Keratinocyte (primary cell): ENCODE data around the gene MRPS15. TPM values are rescaled to one million over a fixed set of nuclear protein-coding genes. Genes with fewer than 3 reads are reported as not detected.

Experiments used
- DNase-seq: peaks from one replicate; pipeline ENCODE4 v3.0.0-alpha.2; 2011; ENCODE audit warnings: low read depth, missing footprints, low spot score
- FAIRE-seq: peaks from 2 replicates; lab custom pipeline; 2011; peaks lifted over from hg19 to GRCh38; lab: Jason Lieb, UNC
- H2AFZ ChIP-seq: 2 replicates; pipeline ENCODE4 v1.6.0; 2012; ENCODE audit warnings: low read length, control low read depth, inconsistent platforms; ENCODE audit not compliant: control insufficient read depth
- H3K27ac ChIP-seq: 2 replicates; pipeline ENCODE4 v1.5.1; 2011; ENCODE audit warnings: low read length; ENCODE audit not compliant: control insufficient read depth, insufficient read depth
- H3K27me3 ChIP-seq: 3 replicates; pipeline ENCODE4 v1.6.0; 2011; ENCODE audit warnings: low read length; ENCODE audit not compliant: control insufficient read depth, insufficient read depth; ENCODE audit errors: extremely low read depth
- H3K36me3 ChIP-seq, 2 experiments: 2 replicates in 1 of 2; 3 replicates in 1 of 2; pipeline ENCODE4 v1.5.1; 2011; ENCODE audit warnings: low read length in 2 of 2, mild to moderate bottlenecking in 1 of 2; ENCODE audit not compliant: control insufficient read depth in 2 of 2, insufficient read depth in 2 of 2; ENCODE audit errors: extremely low read depth in 1 of 2
- H3K4me1 ChIP-seq: 3 replicates; pipeline ENCODE4 v1.5.1; 2011; ENCODE audit warnings: low read length; ENCODE audit not compliant: control insufficient read depth, insufficient read depth; ENCODE audit errors: extremely low read depth
- H3K4me2 ChIP-seq: 3 replicates; pipeline ENCODE4 v1.6.0; 2011; ENCODE audit warnings: low read depth, low read length; ENCODE audit not compliant: control insufficient read depth, insufficient read depth; ENCODE audit errors: extremely low read depth
- H3K4me3 ChIP-seq, 3 experiments: fragments of 200-600 bp in 1 of 3; sonication (generic) in 1 of 3; 2 replicates in 2 of 3; 3 replicates in 1 of 3; pipeline ENCODE4 v1.5.1; 2011 to 2016; ENCODE audit warnings: low read length in 3 of 3, mild to moderate bottlenecking in 3 of 3, control low read depth in 2 of 3, inconsistent platforms in 1 of 3, low read depth in 1 of 3, mixed read lengths in 1 of 3, mixed run types in 1 of 3, moderate library complexity in 1 of 3; ENCODE audit not compliant: control insufficient read depth in 2 of 3, insufficient read depth in 2 of 3; ENCODE audit errors: extremely low read depth in 1 of 3
- H3K79me2 ChIP-seq: 2 replicates; pipeline ENCODE4 v1.6.0; 2012; ENCODE audit warnings: low read length; ENCODE audit not compliant: control insufficient read depth, insufficient read depth
- H3K9ac ChIP-seq: 3 replicates; pipeline ENCODE4 v1.6.0; 2011; ENCODE audit warnings: low read length; ENCODE audit not compliant: control insufficient read depth, insufficient read depth; ENCODE audit errors: extremely low read depth
- H3K9me1 ChIP-seq: 3 replicates; pipeline ENCODE4 v1.6.0; 2011; ENCODE audit warnings: low read length; ENCODE audit not compliant: control insufficient read depth, insufficient read depth; ENCODE audit errors: extremely low read depth
- H3K9me3 ChIP-seq: 2 replicates; pipeline ENCODE4 v1.5.1; 2012; ENCODE audit warnings: low read depth, low read length; ENCODE audit not compliant: control insufficient read depth
- H4K20me1 ChIP-seq: 3 replicates; pipeline ENCODE4 v1.6.0; 2011; ENCODE audit warnings: low read length; ENCODE audit not compliant: control insufficient read depth, insufficient read depth; ENCODE audit errors: extremely low read depth
- EZH2 ChIP-seq: IDR thresholded peaks from one replicate; pipeline ENCODE4 v1.6.1; 2012; ENCODE audit warnings: inconsistent platforms, mild to moderate bottlenecking, low read length, moderate library complexity
- dilution Hi-C: fragments of 300-500 bp; cut with MboI; formaldehyde crosslinking; loops from one replicate; pipeline ENCODE4 v1.7.0; 2020; ENCODE audit warnings: low sequenced_read_pairs; ENCODE audit not compliant: extremely low pct_ligation_motif_present
- polyA plus RNA-seq, 5 experiments: library from polyadenylated mRNA; depleted of rRNA in 3 of 5; stranded (reverse) in 3 of 5; stranded (forward) in 1 of 5; unstranded in 1 of 5; fragments of >200 nt; gene quantifications; 1 replicate in 1 of 5; 2 replicates in 3 of 5; 3 replicates in 1 of 5; pipeline versions ENCODE4 v1.2.1 to v1.2.3, GENCODE V29; 2011 to 2012; ENCODE audit warnings: missing spikeins in 2 of 5, low read depth in 1 of 5, low replicate concordance in 1 of 5
- TF ChIP-seq, protein P1 (sequence below), 3 experiments: IDR thresholded peaks in 1 of 3; conservative IDR thresholded peaks in 1 of 3; optimal IDR thresholded peaks in 1 of 3; 2 replicates in 2 of 3; 3 replicates in 1 of 3; pipeline versions ENCODE3 to v1.5.1; 2011; ENCODE audit warnings: low read length in 3 of 3, mild to moderate bottlenecking in 3 of 3, moderate library complexity in 2 of 3, control low read depth in 1 of 3, inconsistent platforms in 1 of 3; ENCODE audit not compliant: insufficient read depth in 2 of 3; ENCODE audit errors: extremely low read depth in 1 of 3

MRPS15 gene
- polyA plus RNA-seq, 1 donor (not counting 4 experiments of a cell fraction or from before 2014, with no cell fraction given) = 130 TPM

DNA sequence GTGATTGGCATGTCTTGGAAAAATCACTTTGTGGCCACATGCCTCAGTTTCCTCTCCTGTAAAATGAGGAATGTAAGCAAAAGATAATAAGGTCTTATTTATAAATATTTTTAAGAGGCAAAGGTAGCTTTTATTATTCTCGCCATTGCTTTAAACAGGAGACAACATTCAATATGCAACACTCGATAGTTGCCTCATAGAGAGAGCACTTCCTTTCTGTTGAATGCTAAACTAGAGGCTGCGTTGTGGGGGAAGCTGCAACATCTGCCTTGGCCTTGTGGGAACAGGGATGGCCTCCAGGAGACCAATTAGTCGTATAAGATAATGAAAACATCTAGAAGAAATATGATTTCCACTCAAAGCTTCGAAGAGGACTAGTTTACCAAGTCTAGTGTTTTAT is 17.4 kb downstream of the MRPS15 start:
- Histone ChIP-seq H3K9me3 (no peaks in the 10 kb centered on the region), H2AFZ (no peak overlapping the region), H4K20me1 (no peaks in the 10 kb centered on the region), H3K4me2 (no peak overlapping the region), H3K36me3 (no peaks in the 10 kb centered on the region), H3K27ac (no peak overlapping the region), H3K4me1 (peaks cover 18% of the 10 kb centered on the region), H3K4me3 (no peak overlapping the region), H3K9me1 (no peaks in the 10 kb centered on the region), H3K27me3 (no peaks in the 10 kb centered on the region), H3K9ac (no peak overlapping the region), H3K79me2 (no peaks in the 10 kb centered on the region)
- TF ChIP-seq, protein P1, sequence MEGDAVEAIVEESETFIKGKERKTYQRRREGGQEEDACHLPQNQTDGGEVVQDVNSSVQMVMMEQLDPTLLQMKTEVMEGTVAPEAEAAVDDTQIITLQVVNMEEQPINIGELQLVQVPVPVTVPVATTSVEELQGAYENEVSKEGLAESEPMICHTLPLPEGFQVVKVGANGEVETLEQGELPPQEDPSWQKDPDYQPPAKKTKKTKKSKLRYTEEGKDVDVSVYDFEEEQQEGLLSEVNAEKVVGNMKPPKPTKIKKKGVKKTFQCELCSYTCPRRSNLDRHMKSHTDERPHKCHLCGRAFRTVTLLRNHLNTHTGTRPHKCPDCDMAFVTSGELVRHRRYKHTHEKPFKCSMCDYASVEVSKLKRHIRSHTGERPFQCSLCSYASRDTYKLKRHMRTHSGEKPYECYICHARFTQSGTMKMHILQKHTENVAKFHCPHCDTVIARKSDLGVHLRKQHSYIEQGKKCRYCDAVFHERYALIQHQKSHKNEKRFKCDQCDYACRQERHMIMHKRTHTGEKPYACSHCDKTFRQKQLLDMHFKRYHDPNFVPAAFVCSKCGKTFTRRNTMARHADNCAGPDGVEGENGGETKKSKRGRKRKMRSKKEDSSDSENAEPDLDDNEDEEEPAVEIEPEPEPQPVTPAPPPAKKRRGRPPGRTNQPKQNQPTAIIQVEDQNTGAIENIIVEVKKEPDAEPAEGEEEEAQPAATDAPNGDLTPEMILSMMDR (optimal IDR thresholded peaks at IDR 0.05 in 1 of 3, IDR thresholded peaks at IDR 0.05 in 1 of 3, conservative IDR thresholded peaks at IDR 0.05 in 1 of 3; ENCODE audit: extremely low read depth in 1 of 3, insufficient read depth in 2 of 3, low read length in 3 of 3) = no peak
- no peak for TF ChIP-seq EZH2
- dilution Hi-C loops = no loop called here
- FAIRE-seq (no peak), DNase-seq (no peak)

DNA sequence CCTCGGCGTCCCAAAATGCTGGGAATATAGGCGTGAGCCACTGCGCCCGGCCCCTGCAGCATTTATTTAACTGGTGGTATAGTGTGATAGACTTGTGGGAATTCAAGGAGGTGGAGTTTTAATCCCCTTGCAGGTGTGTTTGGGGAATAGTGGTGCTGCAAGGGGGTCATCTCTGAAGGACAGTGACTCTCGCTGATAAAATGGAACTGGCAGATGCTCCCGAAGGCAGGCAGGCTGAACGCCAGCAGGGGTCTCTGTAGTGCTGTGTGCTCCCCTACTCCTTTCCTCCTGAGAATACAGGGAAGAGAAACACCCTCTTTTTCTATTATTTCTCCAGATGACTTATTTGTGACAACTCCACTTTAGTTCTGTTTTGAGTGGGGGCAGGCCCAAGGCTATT is 17.9 kb downstream of the MRPS15 start:
- no peak overlapping the region for H3K9ac ChIP-seq
- no peaks in the 10 kb centered on the region for H3K9me1 ChIP-seq
- FAIRE-seq = no peak
- no peak for DNase-seq
- no peaks in the 10 kb centered on the region for H3K9me3 ChIP-seq
- no peak overlapping the region for H2AFZ ChIP-seq
- TF ChIP-seq EZH2 = no peak
- TF ChIP-seq, protein P1 (optimal IDR thresholded peaks at IDR 0.05 in 1 of 3, IDR thresholded peaks at IDR 0.05 in 1 of 3, conservative IDR thresholded peaks at IDR 0.05 in 1 of 3; ENCODE audit: extremely low read depth in 1 of 3, insufficient read depth in 2 of 3, low read length in 3 of 3) = peak in 2 of 3 experiments; percentile 4 to 29
- H3K36me3 ChIP-seq = no peaks in the 10 kb centered on the region
- H3K4me2 ChIP-seq = no peak overlapping the region
- H3K27me3 ChIP-seq = no peaks in the 10 kb centered on the region
- H4K20me1 ChIP-seq = no peaks in the 10 kb centered on the region
- no peak overlapping the region for H3K27ac ChIP-seq
- H3K79me2 ChIP-seq = no peaks in the 10 kb centered on the region
- H3K4me1 ChIP-seq = peaks cover 18% of the 10 kb centered on the region
- dilution Hi-C loops = no loop called here
- no peak overlapping the region for H3K4me3 ChIP-seq
